HepG2 (cell line): ENCODE data around the gene GPS1. TPM values are rescaled to one million over a fixed set of nuclear protein-coding genes. Genes with fewer than 3 reads are reported as not detected.

ENCODE experiments used
- DMTF1 ChIP-seq: sonication (generic); formaldehyde crosslinking; IDR thresholded peaks from 2 replicates; pipeline ENCODE4 v1.4.0; 2020; ENCODE audit warnings: mild to moderate bottlenecking, missing genetic modification reagents
- IKZF1 ChIP-seq: fragments of 450-650 bp; IDR thresholded peaks from 2 replicates; pipeline ENCODE4 v1.7.1; 2016
- MTA1 ChIP-seq: sonication (generic); formaldehyde crosslinking; IDR thresholded peaks from 2 replicates; pipeline ENCODE4 v1.4.0; 2020; ENCODE audit warnings: missing genetic modification reagents, mild to moderate bottlenecking, borderline replicate concordance
- MYNN ChIP-seq: sonication (generic); formaldehyde crosslinking; IDR thresholded peaks from 2 replicates; pipeline ENCODE4 v1.4.0; 2020; ENCODE audit warnings: mild to moderate bottlenecking, low read depth, missing genetic modification reagents
- PREB ChIP-seq: sonication (generic); formaldehyde crosslinking; IDR thresholded peaks from 2 replicates; pipeline ENCODE4 v1.4.0; 2020; ENCODE audit warnings: missing genetic modification reagents
- SALL1 ChIP-seq: sonication (generic); formaldehyde crosslinking; IDR thresholded peaks from 2 replicates; pipeline ENCODE4 v1.8.0; 2022; ENCODE audit warnings: mild to moderate bottlenecking, missing genetic modification reagents
- TARDBP ChIP-seq: sonication (generic); formaldehyde crosslinking; IDR thresholded peaks from 2 replicates; pipeline ENCODE4 v1.8.0; 2022; ENCODE audit warnings: mild to moderate bottlenecking, missing genetic modification reagents
- TBL1XR1 ChIP-seq: fragments of 150-350 bp; IDR thresholded peaks from 2 replicates; pipeline ENCODE4 v1.6.1; 2014; ENCODE audit warnings: borderline replicate concordance, low read length; ENCODE audit not compliant: partially characterized antibody
- XBP1 ChIP-seq: sonication (generic); formaldehyde crosslinking; IDR thresholded peaks from 2 replicates; pipeline ENCODE4 v1.5.0; 2020; ENCODE audit warnings: missing genetic modification reagents
- ZBTB46 ChIP-seq: sonication (generic); formaldehyde crosslinking; IDR thresholded peaks from 2 replicates; pipeline ENCODE4 v1.4.0; 2020; ENCODE audit warnings: mild to moderate bottlenecking, missing genetic modification reagents, borderline replicate concordance
- ZFP90 ChIP-seq: sonication (generic); formaldehyde crosslinking; IDR thresholded peaks from 2 replicates; pipeline ENCODE4 v1.8.0; 2022; ENCODE audit warnings: missing genetic modification reagents, mild to moderate bottlenecking, inconsistent platforms, borderline replicate concordance
- ZFYVE20 ChIP-seq: sonication (generic); formaldehyde crosslinking; IDR thresholded peaks from 2 replicates; pipeline ENCODE4 v1.8.0; 2023; ENCODE audit warnings: low read depth, mild to moderate bottlenecking, moderate library complexity, missing genetic modification reagents, borderline replicate concordance
- ZMAT5 ChIP-seq: sonication (generic); formaldehyde crosslinking; IDR thresholded peaks from 2 replicates; pipeline ENCODE4 v1.5.0; 2020; ENCODE audit warnings: mild to moderate bottlenecking, low read depth, missing genetic modification reagents, borderline replicate concordance
- ZNF276 ChIP-seq: sonication (generic); formaldehyde crosslinking; IDR thresholded peaks from 2 replicates; pipeline ENCODE4 v1.4.0; 2020; ENCODE audit warnings: mild to moderate bottlenecking, low read depth, missing genetic modification reagents
- ZNF280B ChIP-seq: sonication (generic); formaldehyde crosslinking; IDR thresholded peaks from 2 replicates; pipeline ENCODE4 v1.5.0; 2020; ENCODE audit warnings: missing genetic modification reagents, mild to moderate bottlenecking, borderline replicate concordance
- ZNF430 ChIP-seq: sonication (generic); formaldehyde crosslinking; IDR thresholded peaks from 2 replicates; pipeline ENCODE4 v1.9.0; 2021; ENCODE audit warnings: mild to moderate bottlenecking, missing genetic modification reagents
- ZNF713 ChIP-seq: sonication (generic); formaldehyde crosslinking; IDR thresholded peaks from 2 replicates; pipeline ENCODE4 v1.4.0; 2020; ENCODE audit warnings: mild to moderate bottlenecking, missing genetic modification reagents
- ZNF766 ChIP-seq: sonication (generic); formaldehyde crosslinking; IDR thresholded peaks from 2 replicates; pipeline ENCODE4 v1.5.0; 2020; ENCODE audit warnings: missing genetic modification reagents, borderline replicate concordance
- polyA plus RNA-seq, 8 experiments: library from polyadenylated mRNA; depleted of rRNA in 3 of 8; stranded (reverse) in 7 of 8; unstranded in 1 of 8; fragments of >200 nt; fragmentation: Illumina TruSeq in 4 of 8; extraction: Trizol in 4 of 8; gene quantifications; 2 replicates each; pipeline versions ENCODE4 v1.2.1 to v1.2.3, GENCODE V29; 2011 to 2016; ENCODE audit warnings: low read depth in 4 of 8, missing spikeins in 1 of 8, mixed read lengths in 1 of 8; ENCODE audit not compliant: insufficient read depth in 1 of 8
- total RNA-seq, 5 experiments: library from RNA; depleted of rRNA; stranded (reverse); fragments of >200 nt; fragmentation: Illumina TruSeq; extraction: Trizol; gene quantifications; 2 replicates each; pipeline ENCODE4 v1.2.3, GENCODE V29; 2016; ENCODE audit warnings: low read depth in 1 of 5

The GPS1 gene
- total and polyA plus RNA-seq, 2 of the 13 experiments (the other 11 are each of a cell fraction or from before 2014, with no cell fraction given), result 124 to 128 TPM

- TF ChIP-seq DMTF1 (CRISPR knock-in tag), result no peak
- TF ChIP-seq ZNF280B (CRISPR knock-in tag), result no peak; the same call in 1 of the 2 replicates
- TF ChIP-seq ZMAT5 (CRISPR knock-in tag), result no peak
- no peak for TF ChIP-seq ZFP90 (CRISPR knock-in tag)
- TF ChIP-seq XBP1 (CRISPR knock-in tag), result no peak
- no peak for TF ChIP-seq IKZF1
- TF ChIP-seq ZNF713 (CRISPR knock-in tag), result no peak
- peak; percentile 8; the same call in 1 of the 2 replicates for TF ChIP-seq SALL1 (CRISPR knock-in tag)
- no peak for TF ChIP-seq PREB (CRISPR knock-in tag)
- peak; percentile 58; the same call in 1 of the 2 replicates for TF ChIP-seq MTA1 (CRISPR knock-in tag)
- no peak for TF ChIP-seq ZNF430 (CRISPR knock-in tag)
- TF ChIP-seq TARDBP (CRISPR knock-in tag), result no peak
- 0 out of 2 replicates have a peak, but pooled peaks have one; percentile 59 for TF ChIP-seq ZNF766 (CRISPR knock-in tag)
- no peak; the same call in 1 of the 2 replicates for TF ChIP-seq MYNN (CRISPR knock-in tag)
- no peak for TF ChIP-seq ZFYVE20 (CRISPR knock-in tag)
- no peak for TF ChIP-seq ZNF276
- TF ChIP-seq TBL1XR1, result no peak
- TF ChIP-seq ZBTB46, result no peak
Observed at GRCh38 chr17:82095777-82096708, 44.3 kb downstream of the GPS1 start (continued).
